ENCODE data around the gene RXFP1.

Gene RXFP1

DNA sequence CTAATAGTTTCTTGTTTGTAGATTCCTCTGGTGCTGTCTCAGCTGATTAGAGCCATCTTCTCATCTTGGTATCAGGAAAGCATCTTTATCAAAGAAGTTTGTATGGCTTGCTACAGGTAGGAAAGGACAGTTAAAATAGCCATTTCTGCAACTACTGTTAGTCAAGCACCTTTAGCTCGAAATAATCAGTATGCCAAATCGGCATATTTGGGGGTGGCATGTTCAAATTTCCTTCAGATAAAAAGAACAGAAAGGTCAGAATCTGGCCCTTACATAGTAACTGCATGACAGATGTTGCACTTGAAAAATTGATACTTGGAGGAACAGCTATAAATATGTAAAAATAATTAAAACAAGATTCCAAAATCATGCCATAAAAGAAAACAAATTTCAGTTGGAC lies 145.2 kb downstream of the RXFP1 start (continued):
- TF ChIP-seq, protein P1, sequence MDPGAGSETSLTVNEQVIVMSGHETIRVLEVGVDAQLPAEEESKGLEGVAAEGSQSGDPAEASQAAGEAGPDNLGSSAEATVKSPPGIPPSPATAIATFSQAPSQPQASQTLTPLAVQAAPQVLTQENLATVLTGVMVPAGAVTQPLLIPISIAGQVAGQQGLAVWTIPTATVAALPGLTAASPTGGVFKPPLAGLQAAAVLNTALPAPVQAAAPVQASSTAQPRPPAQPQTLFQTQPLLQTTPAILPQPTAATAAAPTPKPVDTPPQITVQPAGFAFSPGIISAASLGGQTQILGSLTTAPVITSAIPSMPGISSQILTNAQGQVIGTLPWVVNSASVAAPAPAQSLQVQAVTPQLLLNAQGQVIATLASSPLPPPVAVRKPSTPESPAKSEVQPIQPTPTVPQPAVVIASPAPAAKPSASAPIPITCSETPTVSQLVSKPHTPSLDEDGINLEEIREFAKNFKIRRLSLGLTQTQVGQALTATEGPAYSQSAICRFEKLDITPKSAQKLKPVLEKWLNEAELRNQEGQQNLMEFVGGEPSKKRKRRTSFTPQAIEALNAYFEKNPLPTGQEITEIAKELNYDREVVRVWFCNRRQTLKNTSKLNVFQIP (CRISPR knock-in tag; IDR thresholded peaks at IDR 0.05; ENCODE audit: borderline replicate concordance, low read depth) = no peak
- no peak for TF ChIP-seq ESRRG (CRISPR knock-in tag; IDR thresholded peaks at IDR 0.05)

DNA sequence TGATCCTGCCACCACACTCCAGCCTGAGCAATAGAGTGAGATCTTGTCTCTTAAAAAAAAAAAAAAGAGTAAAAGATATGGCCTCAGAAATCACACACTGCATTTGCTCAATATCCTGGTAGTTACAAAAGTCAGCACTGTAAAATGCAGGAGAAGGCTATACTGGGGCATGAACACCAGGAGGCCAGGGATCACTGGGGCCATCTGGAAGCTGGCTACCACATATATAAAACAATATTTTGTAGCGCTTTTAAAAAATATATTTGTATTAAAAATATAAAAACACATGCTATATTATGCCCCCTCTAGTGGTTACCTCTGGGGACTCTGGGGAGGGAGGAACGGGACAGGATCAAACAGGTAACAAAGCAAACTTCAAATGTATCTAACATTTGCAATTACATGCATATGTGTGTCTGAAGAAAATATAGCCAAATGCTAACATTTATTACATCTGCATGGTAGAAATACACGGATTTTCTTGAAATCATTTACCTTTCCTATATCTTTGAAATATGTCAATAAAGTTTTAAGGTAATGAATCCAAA lies 146.0 kb downstream of the RXFP1 start:
- TF ChIP-seq ZNF8 (CRISPR knock-in tag; IDR thresholded peaks at IDR 0.05) = no peak
- TF ChIP-seq ZNF70 (CRISPR knock-in tag; IDR thresholded peaks at IDR 0.05) = no peak
- TF ChIP-seq, protein P2, sequence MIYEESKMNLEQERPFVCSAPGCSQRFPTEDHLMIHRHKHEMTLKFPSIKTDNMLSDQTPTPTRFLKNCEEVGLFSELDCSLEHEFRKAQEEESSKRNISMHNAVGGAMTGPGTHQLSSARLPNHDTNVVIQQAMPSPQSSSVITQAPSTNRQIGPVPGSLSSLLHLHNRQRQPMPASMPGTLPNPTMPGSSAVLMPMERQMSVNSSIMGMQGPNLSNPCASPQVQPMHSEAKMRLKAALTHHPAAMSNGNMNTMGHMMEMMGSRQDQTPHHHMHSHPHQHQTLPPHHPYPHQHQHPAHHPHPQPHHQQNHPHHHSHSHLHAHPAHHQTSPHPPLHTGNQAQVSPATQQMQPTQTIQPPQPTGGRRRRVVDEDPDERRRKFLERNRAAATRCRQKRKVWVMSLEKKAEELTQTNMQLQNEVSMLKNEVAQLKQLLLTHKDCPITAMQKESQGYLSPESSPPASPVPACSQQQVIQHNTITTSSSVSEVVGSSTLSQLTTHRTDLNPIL (CRISPR knock-in tag; IDR thresholded peaks at IDR 0.05; ENCODE audit: low read depth) = no peak
- TF ChIP-seq ESRRG (CRISPR knock-in tag; IDR thresholded peaks at IDR 0.05) = no peak
- no peak for TF ChIP-seq CSDC2 (CRISPR knock-in tag; IDR thresholded peaks at IDR 0.05)
- TF ChIP-seq, protein P3, sequence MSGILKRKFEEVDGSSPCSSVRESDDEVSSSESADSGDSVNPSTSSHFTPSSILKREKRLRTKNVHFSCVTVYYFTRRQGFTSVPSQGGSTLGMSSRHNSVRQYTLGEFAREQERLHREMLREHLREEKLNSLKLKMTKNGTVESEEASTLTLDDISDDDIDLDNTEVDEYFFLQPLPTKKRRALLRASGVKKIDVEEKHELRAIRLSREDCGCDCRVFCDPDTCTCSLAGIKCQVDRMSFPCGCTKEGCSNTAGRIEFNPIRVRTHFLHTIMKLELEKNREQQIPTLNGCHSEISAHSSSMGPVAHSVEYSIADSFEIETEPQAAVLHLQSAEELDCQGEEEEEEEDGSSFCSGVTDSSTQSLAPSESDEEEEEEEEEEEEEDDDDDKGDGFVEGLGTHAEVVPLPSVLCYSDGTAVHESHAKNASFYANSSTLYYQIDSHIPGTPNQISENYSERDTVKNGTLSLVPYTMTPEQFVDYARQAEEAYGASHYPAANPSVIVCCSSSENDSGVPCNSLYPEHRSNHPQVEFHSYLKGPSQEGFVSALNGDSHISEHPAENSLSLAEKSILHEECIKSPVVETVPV (CRISPR knock-in tag; IDR thresholded peaks at IDR 0.05) = no peak
- no peak for TF ChIP-seq SNAI2 (CRISPR knock-in tag; IDR thresholded peaks at IDR 0.05)
- TF ChIP-seq PPARA (CRISPR knock-in tag; IDR thresholded peaks at IDR 0.05; ENCODE audit: borderline replicate concordance) = no peak
- no peak for TF ChIP-seq RARB (CRISPR knock-in tag; IDR thresholded peaks at IDR 0.05)
- TF ChIP-seq OSR1 (CRISPR knock-in tag; IDR thresholded peaks at IDR 0.05) = no peak
- no peak for TF ChIP-seq ZFP3 (CRISPR knock-in tag; IDR thresholded peaks at IDR 0.05)
- TF ChIP-seq, protein P4, sequence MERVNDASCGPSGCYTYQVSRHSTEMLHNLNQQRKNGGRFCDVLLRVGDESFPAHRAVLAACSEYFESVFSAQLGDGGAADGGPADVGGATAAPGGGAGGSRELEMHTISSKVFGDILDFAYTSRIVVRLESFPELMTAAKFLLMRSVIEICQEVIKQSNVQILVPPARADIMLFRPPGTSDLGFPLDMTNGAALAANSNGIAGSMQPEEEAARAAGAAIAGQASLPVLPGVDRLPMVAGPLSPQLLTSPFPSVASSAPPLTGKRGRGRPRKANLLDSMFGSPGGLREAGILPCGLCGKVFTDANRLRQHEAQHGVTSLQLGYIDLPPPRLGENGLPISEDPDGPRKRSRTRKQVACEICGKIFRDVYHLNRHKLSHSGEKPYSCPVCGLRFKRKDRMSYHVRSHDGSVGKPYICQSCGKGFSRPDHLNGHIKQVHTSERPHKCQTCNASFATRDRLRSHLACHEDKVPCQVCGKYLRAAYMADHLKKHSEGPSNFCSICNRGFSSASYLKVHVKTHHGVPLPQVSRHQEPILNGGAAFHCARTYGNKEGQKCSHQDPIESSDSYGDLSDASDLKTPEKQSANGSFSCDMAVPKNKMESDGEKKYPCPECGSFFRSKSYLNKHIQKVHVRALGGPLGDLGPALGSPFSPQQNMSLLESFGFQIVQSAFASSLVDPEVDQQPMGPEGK (CRISPR knock-in tag; IDR thresholded peaks at IDR 0.05; ENCODE audit: borderline replicate concordance) = no peak
- no peak for TF ChIP-seq TCF4 (CRISPR knock-in tag; IDR thresholded peaks at IDR 0.05; ENCODE audit: borderline replicate concordance)
- no peak for TF ChIP-seq GLIS3 (CRISPR knock-in tag; IDR thresholded peaks at IDR 0.05)
- TF ChIP-seq, protein P5, sequence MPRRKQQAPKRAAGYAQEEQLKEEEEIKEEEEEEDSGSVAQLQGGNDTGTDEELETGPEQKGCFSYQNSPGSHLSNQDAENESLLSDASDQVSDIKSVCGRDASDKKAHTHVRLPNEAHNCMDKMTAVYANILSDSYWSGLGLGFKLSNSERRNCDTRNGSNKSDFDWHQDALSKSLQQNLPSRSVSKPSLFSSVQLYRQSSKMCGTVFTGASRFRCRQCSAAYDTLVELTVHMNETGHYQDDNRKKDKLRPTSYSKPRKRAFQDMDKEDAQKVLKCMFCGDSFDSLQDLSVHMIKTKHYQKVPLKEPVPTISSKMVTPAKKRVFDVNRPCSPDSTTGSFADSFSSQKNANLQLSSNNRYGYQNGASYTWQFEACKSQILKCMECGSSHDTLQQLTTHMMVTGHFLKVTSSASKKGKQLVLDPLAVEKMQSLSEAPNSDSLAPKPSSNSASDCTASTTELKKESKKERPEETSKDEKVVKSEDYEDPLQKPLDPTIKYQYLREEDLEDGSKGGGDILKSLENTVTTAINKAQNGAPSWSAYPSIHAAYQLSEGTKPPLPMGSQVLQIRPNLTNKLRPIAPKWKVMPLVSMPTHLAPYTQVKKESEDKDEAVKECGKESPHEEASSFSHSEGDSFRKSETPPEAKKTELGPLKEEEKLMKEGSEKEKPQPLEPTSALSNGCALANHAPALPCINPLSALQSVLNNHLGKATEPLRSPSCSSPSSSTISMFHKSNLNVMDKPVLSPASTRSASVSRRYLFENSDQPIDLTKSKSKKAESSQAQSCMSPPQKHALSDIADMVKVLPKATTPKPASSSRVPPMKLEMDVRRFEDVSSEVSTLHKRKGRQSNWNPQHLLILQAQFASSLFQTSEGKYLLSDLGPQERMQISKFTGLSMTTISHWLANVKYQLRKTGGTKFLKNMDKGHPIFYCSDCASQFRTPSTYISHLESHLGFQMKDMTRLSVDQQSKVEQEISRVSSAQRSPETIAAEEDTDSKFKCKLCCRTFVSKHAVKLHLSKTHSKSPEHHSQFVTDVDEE (CRISPR knock-in tag; IDR thresholded peaks at IDR 0.05) = no peak
- ATAC-seq = no peak

DNA sequence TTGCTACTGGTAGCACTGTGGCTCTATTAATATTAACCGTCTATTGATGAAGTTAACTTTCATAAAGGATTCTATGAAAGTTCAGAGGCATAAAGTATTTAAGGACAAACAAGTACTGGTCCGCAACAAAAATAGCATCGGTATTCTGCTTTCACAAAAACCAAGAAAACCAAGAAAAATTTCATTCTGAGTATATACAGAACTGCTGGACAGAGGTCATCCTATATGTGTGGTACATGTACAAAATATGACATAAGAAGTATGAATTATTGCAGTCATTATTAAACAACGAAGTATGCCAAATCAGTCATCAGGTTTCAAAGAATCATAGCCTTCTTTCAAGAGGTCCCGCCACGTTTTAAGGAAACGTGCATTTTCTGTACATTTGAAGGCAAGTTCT lies 147.6 kb downstream of the RXFP1 start:
- no peak for ATAC-seq
- TF ChIP-seq OSR1 (CRISPR knock-in tag; IDR thresholded peaks at IDR 0.05) (no peak), ISL1 (CRISPR knock-in tag; IDR thresholded peaks at IDR 0.05) (no peak), TCF4 (CRISPR knock-in tag; IDR thresholded peaks at IDR 0.05; ENCODE audit: borderline replicate concordance) (no peak), TOX (CRISPR knock-in tag; IDR thresholded peaks at IDR 0.05; ENCODE audit: borderline replicate concordance) (no peak), GLIS3 (CRISPR knock-in tag; IDR thresholded peaks at IDR 0.05) (no peak), RARB (CRISPR knock-in tag; IDR thresholded peaks at IDR 0.05) (no peak), ZC3H10 (CRISPR knock-in tag; IDR thresholded peaks at IDR 0.05) (no peak), CSDC2 (CRISPR knock-in tag; IDR thresholded peaks at IDR 0.05) (no peak)
- TF ChIP-seq, protein P5 (CRISPR knock-in tag; IDR thresholded peaks at IDR 0.05) = no peak
- TF ChIP-seq, protein P4 (CRISPR knock-in tag; IDR thresholded peaks at IDR 0.05; ENCODE audit: borderline replicate concordance) = no peak
- TF ChIP-seq, protein P1 (CRISPR knock-in tag; IDR thresholded peaks at IDR 0.05; ENCODE audit: borderline replicate concordance, low read depth) = no peak
- TF ChIP-seq, protein P3 (CRISPR knock-in tag; IDR thresholded peaks at IDR 0.05) = no peak

Measured in SK-N-SH treated with all-trans-retinoic acid at 6 μM for 48 hours (cell line).